Right atrium auricular region (tissue), 2 donors: ENCODE data around the gene MAP3K1. TPM values are rescaled to one million over a fixed set of nuclear protein-coding genes. Genes with fewer than 3 reads are reported as not detected.

ENCODE experiments used
- DNase-seq: peaks from one replicate; pipeline ENCODE4 v3.0.0-alpha.2; 2019; ENCODE audit warnings: low spot score
- H3K27ac ChIP-seq, 2 donors: fragments of 200-600 bp; sonication (generic); 1 replicate in 1 of 2; 2 replicates in 1 of 2; pipeline ENCODE4 v1.5.1; 2016 to 2019
- H3K27me3 ChIP-seq, 2 donors: fragments of 200-600 bp; sonication (generic); one replicate each; pipeline versions ENCODE4 v1.5.1 to v1.6.0; 2017 to 2019
- H3K36me3 ChIP-seq: fragments of 200-600 bp; sonication (generic); one replicate; pipeline ENCODE4 v1.5.1; 2016
- H3K4me1 ChIP-seq, 2 donors: fragments of 200-600 bp; sonication (generic); one replicate each; pipeline versions ENCODE4 v1.5.1 to v1.6.0; 2017 to 2019
- H3K4me3 ChIP-seq, 2 donors: fragments of 200-600 bp; sonication (generic); 1 replicate in 1 of 2; 2 replicates in 1 of 2; pipeline ENCODE4 v1.5.1; 2017 to 2019; ENCODE audit warnings: mild to moderate bottlenecking in 1 of 2, moderate library complexity in 1 of 2
- H3K9me3 ChIP-seq, 2 donors: fragments of 200-600 bp; sonication (generic); one replicate each; pipeline ENCODE4 v1.5.1; 2019
- total RNA-seq, 2 donors: library from RNA; depleted of rRNA; stranded (reverse); fragments of >200 nt; gene quantifications; one replicate each; pipeline ENCODE4 v1.1.0, GENCODE V29; 2016
- TF ChIP-seq, protein P1 (sequence below), 2 donors: fragments of 200-600 bp; sonication (generic); IDR thresholded peaks; one replicate each; pipeline ENCODE4 v1.5.1; 2019; ENCODE audit warnings: antibody characterized with exemption in 2 of 2

The MAP3K1 gene
- total RNA-seq, 2 donors from 2014 or later: 5.9 to 8.9 TPM

GRCh38 chr5:56900858-56901578 is 85.7 kb downstream of the MAP3K1 start:
- DNase-seq: no peak
- H3K27ac ChIP-seq: no peak overlapping the region
- no peak overlapping the region for H3K4me3 ChIP-seq
- TF ChIP-seq, protein P1, sequence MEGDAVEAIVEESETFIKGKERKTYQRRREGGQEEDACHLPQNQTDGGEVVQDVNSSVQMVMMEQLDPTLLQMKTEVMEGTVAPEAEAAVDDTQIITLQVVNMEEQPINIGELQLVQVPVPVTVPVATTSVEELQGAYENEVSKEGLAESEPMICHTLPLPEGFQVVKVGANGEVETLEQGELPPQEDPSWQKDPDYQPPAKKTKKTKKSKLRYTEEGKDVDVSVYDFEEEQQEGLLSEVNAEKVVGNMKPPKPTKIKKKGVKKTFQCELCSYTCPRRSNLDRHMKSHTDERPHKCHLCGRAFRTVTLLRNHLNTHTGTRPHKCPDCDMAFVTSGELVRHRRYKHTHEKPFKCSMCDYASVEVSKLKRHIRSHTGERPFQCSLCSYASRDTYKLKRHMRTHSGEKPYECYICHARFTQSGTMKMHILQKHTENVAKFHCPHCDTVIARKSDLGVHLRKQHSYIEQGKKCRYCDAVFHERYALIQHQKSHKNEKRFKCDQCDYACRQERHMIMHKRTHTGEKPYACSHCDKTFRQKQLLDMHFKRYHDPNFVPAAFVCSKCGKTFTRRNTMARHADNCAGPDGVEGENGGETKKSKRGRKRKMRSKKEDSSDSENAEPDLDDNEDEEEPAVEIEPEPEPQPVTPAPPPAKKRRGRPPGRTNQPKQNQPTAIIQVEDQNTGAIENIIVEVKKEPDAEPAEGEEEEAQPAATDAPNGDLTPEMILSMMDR (IDR thresholded peaks at IDR 0.05): peak; percentile 58 to 84
- H3K4me1 ChIP-seq: no peaks in the 10 kb centered on the region
- H3K36me3 ChIP-seq: no peaks in the 10 kb centered on the region
- H3K9me3 ChIP-seq: no peaks in the 10 kb centered on the region
- no peaks in the 10 kb centered on the region for H3K27me3 ChIP-seq

DNA sequence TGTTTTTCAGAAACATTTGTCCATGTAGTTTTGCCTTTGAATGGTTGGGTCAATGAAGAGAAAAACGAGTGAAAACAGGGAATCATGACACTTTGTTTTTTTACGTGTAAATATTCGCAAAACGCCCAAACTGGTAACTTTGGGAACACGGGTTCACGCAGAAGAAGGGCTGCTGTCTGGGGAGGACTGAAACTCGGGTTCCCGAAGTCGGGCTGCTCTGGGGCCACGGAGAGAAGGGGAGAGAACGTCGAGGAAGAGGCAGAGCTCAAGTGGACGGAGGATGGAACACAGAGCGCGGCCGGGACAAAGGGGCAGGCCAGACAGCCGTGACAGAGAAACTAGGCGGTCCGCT is 93.6 kb downstream of the MAP3K1 start:
- TF ChIP-seq, protein P1 (IDR thresholded peaks at IDR 0.05): no peak
- peak overlapping the region; percentile 91 to 96 for H3K27ac ChIP-seq
- peak overlapping the region; percentile 63 to 66 for H3K4me3 ChIP-seq
- H3K9me3 ChIP-seq: no peaks in the 10 kb centered on the region
- no peaks in the 10 kb centered on the region for H3K27me3 ChIP-seq
- H3K36me3 ChIP-seq: peaks cover 7% of the 10 kb centered on the region
- peak; percentile 76 for DNase-seq
- peaks cover 0 to 8% of the 10 kb centered on the region in 2 donors for H3K4me1 ChIP-seq

DNA sequence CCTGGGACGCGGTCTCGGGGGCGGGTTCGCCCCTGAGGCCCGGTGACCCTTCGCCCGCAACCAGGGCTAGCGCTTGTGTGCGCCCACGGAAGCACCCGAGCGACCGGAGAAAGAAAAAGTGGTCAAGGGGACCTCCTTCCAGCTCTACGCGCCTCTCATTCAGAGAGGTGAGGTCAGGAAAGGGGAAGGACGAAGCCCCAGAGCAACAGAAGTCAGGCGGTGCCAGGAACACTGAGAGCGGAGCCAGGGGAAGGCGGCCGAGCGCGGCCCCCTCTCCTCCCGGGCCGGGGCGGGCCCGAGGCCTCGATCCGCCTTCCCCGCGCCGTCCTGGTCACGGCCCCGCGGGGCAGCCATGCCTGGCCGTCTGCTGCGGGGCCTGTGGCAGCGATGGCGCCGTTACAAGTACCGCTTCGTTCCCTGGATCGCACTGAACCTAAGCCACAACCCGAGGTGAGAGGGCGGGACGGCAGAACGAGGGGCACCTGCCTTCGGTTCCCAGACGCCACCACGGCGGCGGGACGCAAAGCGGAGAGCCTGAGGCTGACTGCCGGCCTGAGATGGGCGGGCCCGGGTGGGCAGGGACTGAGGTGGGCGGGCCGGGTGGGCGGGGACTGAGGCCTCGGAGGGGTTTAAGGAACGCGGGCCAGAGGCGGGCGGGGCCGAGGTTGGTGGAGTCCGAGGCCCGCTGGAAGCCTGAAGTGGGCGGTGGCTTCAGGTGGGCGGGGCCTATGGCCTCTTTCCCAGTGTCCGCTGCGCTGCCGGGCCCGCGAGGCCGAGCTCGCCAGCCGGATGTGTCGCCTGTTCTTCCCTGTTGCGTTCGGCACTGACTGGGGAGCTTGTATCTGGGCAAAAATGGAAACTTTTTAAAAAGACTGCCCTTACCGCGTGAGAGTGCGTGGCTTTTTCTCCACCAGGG is 94.2 kb downstream of the MAP3K1 start, which contains the start of gene SETD9:
SETD9 (plus strand) TSS at position 303 of the 916 bp plus-strand sequence; CDS start at position 353, 50 bp downstream.
- peak within 1 kb of the TSS; percentile 63 to 66 for H3K4me3 ChIP-seq
- TF ChIP-seq, protein P1 (IDR thresholded peaks at IDR 0.05): no peak

DNA sequence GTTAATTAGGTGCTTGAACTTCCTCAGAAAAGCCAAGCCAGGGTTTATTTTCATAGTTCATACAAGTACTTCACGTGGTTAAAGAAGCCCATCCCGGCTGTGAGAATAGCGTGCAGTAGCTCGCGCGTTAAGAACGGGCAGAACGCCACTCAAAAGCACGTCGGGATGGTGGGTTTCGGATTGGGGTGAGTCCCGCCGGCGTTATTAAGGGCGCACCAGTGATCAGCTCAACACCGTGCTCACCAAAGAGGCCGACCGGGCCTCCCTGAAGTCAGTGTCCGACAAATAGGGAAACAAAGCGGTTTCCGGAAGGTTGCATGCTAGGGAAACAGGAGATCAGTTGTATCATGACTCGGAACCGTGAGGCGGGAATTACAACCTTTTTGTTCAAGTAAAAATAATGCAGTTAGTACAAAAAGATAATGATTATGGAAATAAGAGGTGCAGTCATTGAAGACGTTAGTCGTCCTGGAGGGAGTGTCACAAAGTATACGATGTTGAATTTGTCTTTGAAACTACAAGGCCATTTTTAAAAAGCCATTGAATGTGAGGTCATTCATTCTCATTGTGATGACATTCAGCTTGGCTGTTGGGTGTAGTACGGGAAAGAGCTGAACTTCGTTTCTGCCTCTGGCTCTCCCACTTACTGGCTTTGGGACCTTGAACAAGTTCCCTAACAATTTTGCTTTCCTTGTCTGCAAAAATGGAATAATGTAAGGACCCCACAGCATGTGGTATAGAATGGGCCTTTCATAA is 95.0 kb downstream of the MAP3K1 start:
- TF ChIP-seq, protein P1 (IDR thresholded peaks at IDR 0.05): no peak
- Histone ChIP-seq H3K27me3 (no peaks in the 10 kb centered on the region), H3K36me3 (peaks cover 7% of the 10 kb centered on the region), H3K4me3 (peak overlapping the region; percentile 63 to 66), H3K27ac (peak overlapping the region; percentile 91 to 96), H3K9me3 (no peaks in the 10 kb centered on the region), H3K4me1 (peaks cover 0 to 8% of the 10 kb centered on the region in 2 donors)
- DNase-seq: no peak

More for the DNA sequence above, 94.2 kb downstream of the MAP3K1 start, which contains the start of gene SETD9:
- DNase-seq: peak; percentile 96
- H3K27me3 ChIP-seq: no peaks in the 10 kb centered on the region
- H3K9me3 ChIP-seq: no peaks in the 10 kb centered on the region
- H3K27ac ChIP-seq: peak within 1 kb of the TSS; percentile 91 to 96
- peaks cover 7% of the 10 kb centered on the region for H3K36me3 ChIP-seq
- peaks cover 0 to 8% of the 10 kb centered on the region in 2 donors for H3K4me1 ChIP-seq

DNA sequence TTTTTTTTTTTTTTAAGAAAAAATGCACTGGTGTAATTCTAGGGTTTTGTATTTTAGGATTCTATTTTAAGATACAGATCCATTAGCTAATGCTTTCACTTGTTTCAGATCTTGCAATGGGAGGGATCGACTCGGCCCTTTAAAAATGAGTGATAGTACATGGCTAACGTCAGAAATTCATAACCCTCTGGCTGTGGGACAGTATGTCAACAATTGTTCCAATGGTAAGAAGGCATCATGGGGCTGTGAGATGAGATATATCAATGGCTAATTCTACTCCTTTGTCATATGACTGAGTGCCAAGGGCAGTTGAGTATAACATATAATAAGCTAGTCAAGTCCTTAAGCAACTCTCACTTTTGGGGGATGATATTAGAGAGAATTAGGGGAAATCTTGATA is 98.4 kb downstream of the MAP3K1 start:
- H3K9me3 ChIP-seq: no peaks in the 10 kb centered on the region
- no peak for DNase-seq
- H3K27me3 ChIP-seq: no peaks in the 10 kb centered on the region
- no peak overlapping the region for H3K27ac ChIP-seq
- TF ChIP-seq, protein P1 (IDR thresholded peaks at IDR 0.05): no peak
- no peak overlapping the region for H3K4me3 ChIP-seq
- H3K36me3 ChIP-seq: peaks cover 7% of the 10 kb centered on the region
- H3K4me1 ChIP-seq: peaks cover 0 to 8% of the 10 kb centered on the region in 2 donors
